Stimulated activated CD4-positive, alpha-beta T cell treated with anti-CD3 and anti-CD28 coated beads, Interleukin-4, amount 100 ng/mL, for 4 hours (primary cell): Measurements from ENCODE around the gene AKAP1.
A peak's percentile ranks its signal among the peaks of the same experiment; 100 is the strongest.

Source experiments
- DNase-seq, 2 experiments: peaks; one replicate each; pipeline ENCODE4 v3.0.0-alpha.2; 2020

AKAP1 gene

GRCh38 chr17:57135026-57135788, 50.2 kb downstream of the AKAP1 start:
- no peak for DNase-seq

- peak; percentile 6 to 17 for DNase-seq
Measured at GRCh38 chr17:57135789-57136291, 50.8 kb downstream of the AKAP1 start.

- no peak for DNase-seq
Measured at GRCh38 chr17:57136355-57136754, 51.3 kb downstream of the AKAP1 start.

- DNase-seq, result no peak
Measured at GRCh38 chr17:57138030-57138911, 53.2 kb downstream of the AKAP1 start.

- DNase-seq, result no peak
Measured at GRCh38 chr17:57138956-57139576, 54.0 kb downstream of the AKAP1 start.

GRCh38 chr17:57140316-57140715, 55.3 kb downstream of the AKAP1 start:
- no peak for DNase-seq

- DNase-seq, result no peak
Measured at GRCh38 chr17:57142925-57143324, 57.9 kb downstream of the AKAP1 start.

- no peak for DNase-seq
Measured at GRCh38 chr17:57143361-57143760, 58.3 kb downstream of the AKAP1 start.

GRCh38 chr17:57143919-57144318, 58.9 kb downstream of the AKAP1 start:
- no peak for DNase-seq

GRCh38 chr17:57144567-57144966, 59.5 kb downstream of the AKAP1 start:
- DNase-seq, result no peak

- no peak for DNase-seq
Measured at GRCh38 chr17:57145347-57145746, 60.3 kb downstream of the AKAP1 start.

- no peak for DNase-seq
Measured at GRCh38 chr17:57146273-57146672, 61.2 kb downstream of the AKAP1 start.

- no peak for DNase-seq
Measured at GRCh38 chr17:57151798-57152197, 66.8 kb downstream of the AKAP1 start.

- no peak for DNase-seq
Measured at GRCh38 chr17:57152967-57153528, 68.0 kb downstream of the AKAP1 start.

- DNase-seq, result no peak
Measured at GRCh38 chr17:57154921-57155320, 69.9 kb downstream of the AKAP1 start.

GRCh38 chr17:57158325-57158724, 73.3 kb downstream of the AKAP1 start:
- DNase-seq, result no peak

- no peak for DNase-seq
Measured at GRCh38 chr17:57158795-57159194, 73.7 kb downstream of the AKAP1 start.

- DNase-seq, result no peak
Measured at GRCh38 chr17:57160624-57161023, 75.6 kb downstream of the AKAP1 start.

GRCh38 chr17:57164814-57165213, 79.8 kb downstream of the AKAP1 start:
- no peak for DNase-seq

GRCh38 chr17:57165754-57166153, 80.7 kb downstream of the AKAP1 start:
- no peak for DNase-seq

GRCh38 chr17:57166803-57167202, 81.8 kb downstream of the AKAP1 start:
- no peak for DNase-seq

GRCh38 chr17:57168695-57169094, 83.6 kb downstream of the AKAP1 start:
- no peak for DNase-seq

GRCh38 chr17:57170866-57171265, 85.8 kb downstream of the AKAP1 start:
- no peak for DNase-seq
